Trophoblast cell (in vitro differentiated cells and primary cell): Measurements from ENCODE around the gene C2orf72.

Source experiments
- DNase-seq, 2 donors: peaks; one replicate each; pipeline ENCODE4 v3.0.0-alpha.2; 2016
- H2AFZ ChIP-seq: 2 replicates; pipeline ENCODE4 v1.6.1; 2013; ENCODE audit warnings: low read length, moderate library complexity, mild to moderate bottlenecking; ENCODE audit not compliant: insufficient read depth, poor library complexity
- H2AK5ac ChIP-seq: 2 replicates; pipeline ENCODE4 v1.6.1; 2013; ENCODE audit warnings: mild to moderate bottlenecking, low read length
- H2BK120ac ChIP-seq: 2 replicates; pipeline ENCODE4 v1.6.1; 2013; ENCODE audit warnings: low read length, mild to moderate bottlenecking, moderate library complexity; ENCODE audit not compliant: insufficient read depth, poor library complexity
- H2BK12ac ChIP-seq: 2 replicates; pipeline ENCODE4 v1.6.1; 2013; ENCODE audit warnings: mild to moderate bottlenecking, low read length, moderate library complexity
- H2BK5ac ChIP-seq: 2 replicates; pipeline ENCODE4 v1.6.1; 2013; ENCODE audit warnings: low read length, low read depth, moderate library complexity, mild to moderate bottlenecking; ENCODE audit not compliant: poor library complexity
- H3K14ac ChIP-seq: 2 replicates; pipeline ENCODE4 v1.6.1; 2013; ENCODE audit warnings: mild to moderate bottlenecking, low read length
- H3K18ac ChIP-seq: 2 replicates; pipeline ENCODE4 v1.6.1; 2013; ENCODE audit warnings: mild to moderate bottlenecking, low read length
- H3K23ac ChIP-seq: 2 replicates; pipeline ENCODE4 v1.6.1; 2013; ENCODE audit warnings: low read length
- H3K27ac ChIP-seq: 2 replicates; pipeline ENCODE4 v1.5.1; 2013; ENCODE audit warnings: low read depth, mild to moderate bottlenecking, inconsistent platforms, low read length, moderate library complexity
- H3K27me3 ChIP-seq: 2 replicates; pipeline ENCODE4 v1.6.1; 2013; ENCODE audit warnings: inconsistent platforms, mild to moderate bottlenecking, low read length, moderate library complexity; ENCODE audit not compliant: insufficient read depth
- H3K36me3 ChIP-seq, 2 experiments: 1 replicate in 1 of 2; 2 replicates in 1 of 2; pipeline ENCODE4 v1.6.1; 2013; ENCODE audit warnings: low read length in 2 of 2, mild to moderate bottlenecking in 2 of 2, moderate library complexity in 1 of 2; ENCODE audit not compliant: insufficient read depth in 2 of 2, control insufficient read depth in 1 of 2
- H3K4ac ChIP-seq: 2 replicates; pipeline ENCODE4 v1.6.1; 2013; ENCODE audit warnings: low read depth, mild to moderate bottlenecking, low read length, moderate library complexity
- H3K4me1 ChIP-seq, 2 experiments: 1 replicate in 1 of 2; 2 replicates in 1 of 2; pipeline ENCODE4 v1.6.1; 2013; ENCODE audit warnings: low read length in 2 of 2, mild to moderate bottlenecking in 2 of 2, moderate library complexity in 1 of 2; ENCODE audit not compliant: insufficient read depth in 2 of 2, control insufficient read depth in 1 of 2
- H3K4me2 ChIP-seq: 2 replicates; pipeline ENCODE4 v1.6.1; 2013; ENCODE audit warnings: inconsistent platforms, mild to moderate bottlenecking, low read length, moderate library complexity
- H3K4me3 ChIP-seq: 2 replicates; pipeline ENCODE4 v1.5.1; 2013; ENCODE audit warnings: mild to moderate bottlenecking, low read depth, low read length, inconsistent platforms
- H3K79me1 ChIP-seq: one replicate; pipeline ENCODE4 v1.6.1; 2013; ENCODE audit warnings: low read length
- H3K79me2 ChIP-seq: 2 replicates; pipeline ENCODE4 v1.6.1; 2013; ENCODE audit warnings: low read length, mild to moderate bottlenecking; ENCODE audit not compliant: control insufficient read depth, insufficient read depth, poor library complexity
- H3K9ac ChIP-seq: 2 replicates; pipeline ENCODE4 v1.6.1; 2013; ENCODE audit warnings: mild to moderate bottlenecking, low read length
- H3K9me3 ChIP-seq: 2 replicates; pipeline ENCODE4 v1.6.1; 2013; ENCODE audit warnings: low read depth, mild to moderate bottlenecking, control low read depth, inconsistent platforms, low read length; ENCODE audit not compliant: insufficient read depth
- H4K12ac ChIP-seq: 2 replicates; pipeline ENCODE4 v1.6.1; 2013; ENCODE audit warnings: low read depth, mild to moderate bottlenecking, low read length, moderate library complexity
- H4K8ac ChIP-seq: 2 replicates; pipeline ENCODE4 v1.6.1; 2013; ENCODE audit warnings: low read depth, mild to moderate bottlenecking, low read length, moderate library complexity
- H4K91ac ChIP-seq: one replicate; pipeline ENCODE4 v1.6.1; 2013; ENCODE audit warnings: low read depth, mild to moderate bottlenecking, low read length, moderate library complexity
- WGBS: extraction: QIAGEN DNeasy Blood & Tissue Kit; methylation state at CpG from one replicate; pipeline ENCODE4 v1.1.7; 2013; ENCODE audit warnings: missing lambda C conversion rate; ENCODE audit not compliant: insufficient read length, insufficient coverage; ENCODE audit errors: extremely low coverage; 5-methylcytosine and 5-hydroxymethylcytosine counted together

The C2orf72 gene

GRCh38 chr2:231037731-231038482 is 584 bp downstream of the C2orf72 start:
- Histone ChIP-seq H3K14ac (peak overlapping the region; percentile 96), H2AK5ac (no peak overlapping the region), H3K9ac (peak overlapping the region; percentile 18), H3K27ac (peak overlapping the region; percentile 23), H2BK5ac (no peak overlapping the region), H3K4me1 (peaks cover 8% of the 10 kb centered on the region in 2 experiments), H3K23ac (no peak overlapping the region), H3K4me2 (peak overlapping the region; percentile 76), H3K79me1 (peaks cover 8% of the 10 kb centered on the region), H2AFZ (peak overlapping the region; percentile 79), H2BK12ac (no peak overlapping the region), H4K12ac (peak overlapping the region; percentile 54), H3K4me3 (peak overlapping the region; percentile 72), H3K9me3 (peaks cover 1% of the 10 kb centered on the region), H3K36me3 (peaks cover 0 to 2% of the 10 kb centered on the region in 2 experiments), H4K8ac (peak overlapping the region; percentile 91), H3K79me2 (peaks cover 4% of the 10 kb centered on the region), H2BK120ac (peak overlapping the region; percentile 72), H4K91ac (peak overlapping the region; percentile 74), H3K18ac (peak overlapping the region; percentile 97), H3K4ac (peak overlapping the region; percentile 91), H3K27me3 (peaks cover 14% of the 10 kb centered on the region)
- peak; percentile 42 to 60 for DNase-seq
- no CpG with 5 or more reads among the region's 104 CpGs for WGBS

- Histone ChIP-seq H3K4me1 (peaks cover 8% of the 10 kb centered on the region in 2 experiments), H2AFZ (no peak overlapping the region), H2BK5ac (peak overlapping the region; percentile 4), H3K14ac (peak overlapping the region; percentile 24), H3K4me3 (peak overlapping the region; percentile 67), H3K27ac (peak overlapping the region; percentile 50), H2AK5ac (no peak overlapping the region), H4K91ac (peak overlapping the region; percentile 4), H2BK12ac (no peak overlapping the region), H3K9me3 (peaks cover 1% of the 10 kb centered on the region), H3K36me3 (peaks cover 0 to 2% of the 10 kb centered on the region in 2 experiments), H3K79me1 (peaks cover 8% of the 10 kb centered on the region), H3K4me2 (peak overlapping the region; percentile 76), H3K79me2 (peaks cover 4% of the 10 kb centered on the region), H3K18ac (peak overlapping the region; percentile 97), H3K4ac (peak overlapping the region; percentile 19), H4K8ac (peak overlapping the region; percentile 91), H3K23ac (no peak overlapping the region), H3K27me3 (peaks cover 14% of the 10 kb centered on the region), H3K9ac (peak overlapping the region; percentile 69), H2BK120ac (no peak overlapping the region), H4K12ac (peak overlapping the region; percentile 82)
- WGBS, result no CpG with 5 or more reads among the region's 21 CpGs
- DNase-seq, result no peak
Observed at GRCh38 chr2:231038483-231039293, 1.4 kb downstream of the C2orf72 start.

- peaks cover 0 to 2% of the 10 kb centered on the region in 2 experiments for H3K36me3 ChIP-seq
- no peak overlapping the region for H2BK120ac ChIP-seq
- H3K4ac ChIP-seq, result no peak overlapping the region
- H3K18ac ChIP-seq, result no peak overlapping the region
- H4K91ac ChIP-seq, result no peak overlapping the region
- H3K9me3 ChIP-seq, result peaks cover 1% of the 10 kb centered on the region
- no peak overlapping the region for H3K4me2 ChIP-seq
- no peak overlapping the region for H3K14ac ChIP-seq
- H3K79me1 ChIP-seq, result peaks cover 8% of the 10 kb centered on the region
- no peak overlapping the region for H3K27ac ChIP-seq
- peaks cover 8% of the 10 kb centered on the region in 2 experiments for H3K4me1 ChIP-seq
- no peak overlapping the region for H4K8ac ChIP-seq
- WGBS, result no CpG with 5 or more reads among the region's 6 CpGs
- no peak overlapping the region for H2AK5ac ChIP-seq
- peaks cover 14% of the 10 kb centered on the region for H3K27me3 ChIP-seq
- H2BK5ac ChIP-seq, result no peak overlapping the region
- peaks cover 4% of the 10 kb centered on the region for H3K79me2 ChIP-seq
- H3K23ac ChIP-seq, result no peak overlapping the region
- H4K12ac ChIP-seq, result no peak overlapping the region
- H2AFZ ChIP-seq, result no peak overlapping the region
- no peak for DNase-seq
- H3K9ac ChIP-seq, result no peak overlapping the region
- no peak overlapping the region for H2BK12ac ChIP-seq
- no peak overlapping the region for H3K4me3 ChIP-seq
Observed at GRCh38 chr2:231039294-231039664, 2.0 kb downstream of the C2orf72 start.

GRCh38 chr2:231039821-231040364 is 2.6 kb downstream of the C2orf72 start:
- Histone ChIP-seq H3K4me2 (no peak overlapping the region), H3K4me1 (peaks cover 8% of the 10 kb centered on the region in 2 experiments), H4K12ac (no peak overlapping the region), H3K4me3 (no peak overlapping the region), H3K27ac (no peak overlapping the region), H3K9me3 (peaks cover 1% of the 10 kb centered on the region), H2AFZ (no peak overlapping the region), H3K23ac (no peak overlapping the region), H4K91ac (no peak overlapping the region), H3K4ac (no peak overlapping the region), H3K14ac (no peak overlapping the region), H3K9ac (peak overlapping the region; percentile 22), H2BK5ac (no peak overlapping the region), H2BK120ac (no peak overlapping the region), H3K18ac (no peak overlapping the region), H3K79me1 (peaks cover 8% of the 10 kb centered on the region), H4K8ac (no peak overlapping the region), H3K79me2 (peaks cover 4% of the 10 kb centered on the region), H2AK5ac (no peak overlapping the region), H3K27me3 (peaks cover 14% of the 10 kb centered on the region), H3K36me3 (peaks cover 0 to 2% of the 10 kb centered on the region in 2 experiments), H2BK12ac (no peak overlapping the region)
- no CpG with 5 or more reads among the region's 8 CpGs for WGBS
- DNase-seq, result peak in 1 of 2 donors; percentile 36
